Uterus (tissue), 4 donors: Measurements from ENCODE around the gene NENF. TPM values are rescaled to one million over a fixed set of nuclear protein-coding genes. Genes with fewer than 3 reads are reported as not detected.
"Not testable (repeated sequence)": the region's sequence is repeated elsewhere in the genome, so short reads cannot be mapped to it uniquely, and the experiment has no call there.

ENCODE experiments used
- DNase-seq, 2 donors: peaks; one replicate each; pipeline ENCODE4 v3.0.0-alpha.2; 2019 to 2020
- H3K27ac ChIP-seq, 2 donors: fragments of 200-600 bp; sonication (generic); 1 replicate in 1 of 2; 2 replicates in 1 of 2; pipeline ENCODE4 v1.5.1; 2016 to 2018
- H3K27me3 ChIP-seq, 2 donors: fragments of 200-600 bp; sonication (generic); one replicate each; pipeline ENCODE4 v1.5.1; 2018 to 2019; ENCODE audit warnings: control low read depth in 1 of 2
- H3K36me3 ChIP-seq, 2 donors: fragments of 200-600 bp; sonication (generic); one replicate each; pipeline ENCODE4 v1.5.1; 2019; ENCODE audit warnings: control low read depth in 1 of 2
- H3K4me1 ChIP-seq, 2 donors: fragments of 200-600 bp; sonication (generic); one replicate each; pipeline ENCODE4 v1.5.1; 2018 to 2019; ENCODE audit warnings: control low read depth in 1 of 2
- H3K4me3 ChIP-seq, 2 donors: fragments of 200-600 bp; sonication (generic); 1 replicate in 1 of 2; 2 replicates in 1 of 2; pipeline ENCODE4 v1.5.1; 2018 to 2019; ENCODE audit warnings: mild to moderate bottlenecking in 1 of 2
- H3K9me3 ChIP-seq, 2 donors: fragments of 200-600 bp; sonication (generic); one replicate each; pipeline ENCODE4 v1.5.1; 2019; ENCODE audit warnings: control low read depth in 1 of 2
- POLR2A ChIP-seq, 2 donors: fragments of 450-650 bp; IDR thresholded peaks; one replicate each; pipeline ENCODE4 v1.6.1; 2016; ENCODE audit warnings: antibody characterized with exemption in 2 of 2, mild to moderate bottlenecking in 1 of 2, moderate library complexity in 1 of 2
- intact Hi-C: fragments of 100-400 bp; cut with DNase I; formaldehyde crosslinking; loops from one replicate; pipeline ENCODE4 v1.15.1; 2023; ENCODE audit warnings: low total_unique reads
- total RNA-seq, 4 donors: library from RNA; depleted of rRNA in 3 of 4; stranded (reverse); fragments of >200 nt in 3 of 4; gene quantifications; one replicate each; pipeline versions ENCODE4 v1.1.0 to v1.2.4, GENCODE V29; 2014 to 2023
- TF ChIP-seq, protein P1 (sequence below), 4 experiments: fragments of 200-600 bp in 2 of 4; fragments of 450-650 bp in 2 of 4; sonication (generic) in 2 of 4; IDR thresholded peaks; one replicate each; pipeline ENCODE4 v1.5.1; 2016 to 2019; ENCODE audit warnings: antibody characterized with exemption in 4 of 4, mild to moderate bottlenecking in 2 of 4, moderate library complexity in 1 of 4
- donor health status: DM: yes; HTN: yes; CAD: no.

The NENF gene
- total RNA-seq, 4 donors from 2014 or later = 35.0 to 180 (median 122) TPM

DNA sequence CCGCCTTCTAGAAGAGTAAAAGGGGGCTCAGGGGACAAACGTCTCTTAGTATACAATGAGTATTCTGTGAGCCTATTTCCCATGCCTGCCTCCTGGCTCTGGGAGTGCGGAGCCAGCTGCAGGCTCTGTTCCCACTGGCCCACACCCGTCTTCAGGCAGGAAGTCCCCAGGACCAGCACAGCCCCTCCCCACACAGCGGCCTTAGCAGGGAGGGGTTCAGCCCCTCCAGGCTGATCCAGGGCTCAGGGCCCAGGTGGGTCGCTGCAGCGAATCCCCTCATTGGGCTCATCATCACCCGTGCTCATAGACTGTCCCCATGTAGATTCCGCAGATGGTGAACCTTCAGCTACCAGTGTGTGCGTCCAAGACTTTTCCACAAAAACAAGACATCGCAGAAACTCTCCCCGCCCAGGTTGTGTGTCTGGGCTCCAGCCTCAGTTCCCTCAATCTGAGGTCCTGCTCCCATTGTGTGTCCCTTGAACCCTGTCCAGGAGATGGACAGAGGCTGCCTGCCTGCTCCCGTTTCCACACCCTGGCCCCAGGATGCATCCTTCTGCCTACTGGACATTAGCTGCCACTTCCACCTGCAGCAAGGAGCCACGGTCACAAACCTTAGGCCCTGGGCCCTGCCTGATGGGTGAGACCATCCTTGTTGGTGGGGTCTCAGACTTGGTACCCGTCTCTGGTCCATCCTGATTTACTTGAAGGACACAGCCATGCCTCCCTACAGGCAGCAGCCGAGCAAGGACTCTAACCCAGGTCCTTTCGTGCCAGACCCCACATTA is 39.4 kb downstream of the NENF start:
- intact Hi-C loops = no loop called here
- Histone ChIP-seq H3K27ac (no peak overlapping the region), H3K9me3 (no peaks in the 10 kb centered on the region), H3K4me1 (peaks cover 0 to 9% of the 10 kb centered on the region in 2 donors), H3K36me3 (no peaks in the 10 kb centered on the region), H3K4me3 (no peak overlapping the region), H3K27me3 (no peaks in the 10 kb centered on the region)
- no peak for DNase-seq
- TF ChIP-seq POLR2A (IDR thresholded peaks at IDR 0.05) = no peak
- TF ChIP-seq, protein P1, sequence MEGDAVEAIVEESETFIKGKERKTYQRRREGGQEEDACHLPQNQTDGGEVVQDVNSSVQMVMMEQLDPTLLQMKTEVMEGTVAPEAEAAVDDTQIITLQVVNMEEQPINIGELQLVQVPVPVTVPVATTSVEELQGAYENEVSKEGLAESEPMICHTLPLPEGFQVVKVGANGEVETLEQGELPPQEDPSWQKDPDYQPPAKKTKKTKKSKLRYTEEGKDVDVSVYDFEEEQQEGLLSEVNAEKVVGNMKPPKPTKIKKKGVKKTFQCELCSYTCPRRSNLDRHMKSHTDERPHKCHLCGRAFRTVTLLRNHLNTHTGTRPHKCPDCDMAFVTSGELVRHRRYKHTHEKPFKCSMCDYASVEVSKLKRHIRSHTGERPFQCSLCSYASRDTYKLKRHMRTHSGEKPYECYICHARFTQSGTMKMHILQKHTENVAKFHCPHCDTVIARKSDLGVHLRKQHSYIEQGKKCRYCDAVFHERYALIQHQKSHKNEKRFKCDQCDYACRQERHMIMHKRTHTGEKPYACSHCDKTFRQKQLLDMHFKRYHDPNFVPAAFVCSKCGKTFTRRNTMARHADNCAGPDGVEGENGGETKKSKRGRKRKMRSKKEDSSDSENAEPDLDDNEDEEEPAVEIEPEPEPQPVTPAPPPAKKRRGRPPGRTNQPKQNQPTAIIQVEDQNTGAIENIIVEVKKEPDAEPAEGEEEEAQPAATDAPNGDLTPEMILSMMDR (IDR thresholded peaks at IDR 0.05) = no peak

DNA sequence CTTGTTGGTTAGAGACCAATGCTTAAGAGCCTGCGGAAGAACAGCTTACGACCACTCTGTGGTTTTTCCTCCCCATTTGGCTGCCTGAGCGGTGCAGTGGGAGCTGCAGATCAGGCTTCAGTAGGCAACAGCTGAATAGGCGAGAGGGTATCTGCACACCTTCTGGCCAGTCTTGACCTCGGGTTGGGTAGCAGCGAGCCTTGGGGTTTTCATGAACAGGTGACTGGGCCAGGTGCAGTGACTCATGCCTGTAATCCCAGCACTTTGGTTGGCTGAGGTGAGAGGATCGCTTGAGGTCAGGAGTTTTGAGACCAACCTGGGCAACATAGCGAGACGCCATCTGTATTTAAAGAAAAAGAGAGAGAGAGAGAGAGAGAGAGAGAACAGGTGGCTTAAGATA is 41.0 kb downstream of the NENF start:
- DNase-seq = no peak
- intact Hi-C loops = no loop called here
- Histone ChIP-seq H3K36me3 (no peaks in the 10 kb centered on the region), H3K9me3 (no peaks in the 10 kb centered on the region), H3K4me3 (no peak overlapping the region), H3K4me1 (peaks cover 0 to 9% of the 10 kb centered on the region in 2 donors), H3K27me3 (no peaks in the 10 kb centered on the region), H3K27ac (no peak overlapping the region)
- TF ChIP-seq, protein P1 (IDR thresholded peaks at IDR 0.05) = no peak
- TF ChIP-seq POLR2A (IDR thresholded peaks at IDR 0.05) = no peak

DNA sequence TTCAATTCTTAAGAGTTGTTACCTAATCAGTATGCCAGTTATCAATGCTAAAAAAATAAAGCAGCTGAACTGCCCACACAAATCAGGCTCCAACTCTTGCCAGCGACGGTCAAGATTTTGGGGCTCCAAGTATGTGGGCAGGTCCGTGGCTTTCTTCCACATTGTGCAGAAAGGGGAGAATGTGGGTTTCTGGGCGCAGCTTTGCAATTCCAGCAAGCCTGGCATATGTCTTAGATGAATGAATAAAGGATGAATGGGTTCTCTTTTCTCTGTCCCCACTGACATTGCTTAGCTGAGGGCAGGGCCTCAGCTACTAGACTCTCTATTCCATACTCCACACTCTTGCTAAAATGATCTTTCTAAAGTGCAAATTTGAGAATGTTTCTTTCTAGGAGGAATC is 42.4 kb downstream of the NENF start:
- no peak for TF ChIP-seq POLR2A (IDR thresholded peaks at IDR 0.05)
- TF ChIP-seq, protein P1 (IDR thresholded peaks at IDR 0.05) = no peak
- Histone ChIP-seq H3K27ac (no peak overlapping the region), H3K4me1 (peaks cover 0 to 5% of the 10 kb centered on the region in 2 donors), H3K4me3 (no peak overlapping the region), H3K36me3 (no peaks in the 10 kb centered on the region), H3K9me3 (no peaks in the 10 kb centered on the region), H3K27me3 (no peaks in the 10 kb centered on the region)
- DNase-seq = no peak
- intact Hi-C loops = loop anchor here (5.0 kb wide), 1 partner anchor 152 kb away; no protein-coding TSS in a partner anchor

DNA sequence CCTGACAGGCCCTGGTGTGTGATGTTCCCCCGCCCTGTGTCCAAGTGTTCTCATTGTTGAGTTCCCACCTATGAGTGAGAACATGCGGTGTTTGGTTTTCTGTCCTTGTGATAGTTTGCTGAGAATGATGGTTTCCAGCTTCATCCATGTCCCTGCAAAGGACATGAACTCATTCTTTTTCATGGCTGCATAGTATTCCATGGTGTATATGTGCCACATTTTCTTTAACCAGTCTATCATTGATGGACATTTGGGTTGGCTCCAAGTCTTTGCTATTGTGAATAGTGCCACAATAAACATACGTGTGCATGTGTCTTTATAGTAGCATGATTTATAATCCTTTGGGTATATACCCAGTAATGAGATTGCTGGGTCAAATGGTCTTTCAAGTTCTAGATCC is 43.1 kb downstream of the NENF start:
- H3K4me1 ChIP-seq, H3K36me3 ChIP-seq, DNase-seq, H3K4me3 ChIP-seq, H3K27me3 ChIP-seq, H3K27ac ChIP-seq, H3K9me3 ChIP-seq: not testable (repeated sequence)
- intact Hi-C loops = loop anchor here (5.0 kb wide), 1 partner anchor 151 kb away; no protein-coding TSS in a partner anchor

DNA sequence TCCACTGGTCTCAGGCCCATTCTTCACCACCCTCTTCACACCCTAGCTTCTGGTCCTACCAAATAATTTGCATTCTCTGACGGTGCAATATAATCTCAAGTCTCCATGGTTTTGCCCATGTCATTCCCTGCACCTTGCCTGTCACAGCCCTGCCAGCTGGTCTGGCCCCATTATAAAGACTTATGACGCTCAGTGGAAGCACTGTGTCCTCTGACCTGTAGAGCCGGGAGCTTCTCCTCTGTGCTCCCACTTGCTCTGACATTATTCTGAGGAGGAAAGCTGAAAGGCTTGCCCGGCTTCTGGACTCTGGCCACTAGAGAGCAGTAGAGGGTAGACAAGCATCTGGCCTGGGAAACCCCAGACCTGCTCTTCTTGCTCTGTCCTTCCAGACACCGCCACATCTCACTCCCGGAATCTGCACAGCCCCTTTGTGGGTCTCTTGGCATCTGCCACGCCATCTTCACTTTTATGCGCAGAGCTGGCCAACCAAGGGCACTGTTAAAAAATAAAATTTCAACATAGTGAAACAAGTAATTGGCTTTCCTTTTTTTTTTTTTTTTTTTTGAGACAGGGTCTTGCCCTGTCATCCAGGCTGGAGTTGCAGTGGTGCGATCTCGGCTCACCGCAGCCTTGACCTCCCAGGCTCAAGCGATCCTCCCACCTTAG is 44.4 kb downstream of the NENF start:
- Histone ChIP-seq H3K9me3 (no peaks in the 10 kb centered on the region), H3K27me3 (no peaks in the 10 kb centered on the region), H3K4me1 (no peaks in the 10 kb centered on the region), H3K36me3 (no peaks in the 10 kb centered on the region), H3K4me3 (no peak overlapping the region), H3K27ac (no peak overlapping the region)
- DNase-seq = peak; percentile 81 to 86
- intact Hi-C loops = loop anchor here (5.0 kb wide), 1 partner anchor 150 kb away; no protein-coding TSS in a partner anchor
- TF ChIP-seq, protein P1 (IDR thresholded peaks at IDR 0.05) = peak; percentile 81 to 89 (median 84)
- TF ChIP-seq POLR2A (IDR thresholded peaks at IDR 0.05) = no peak
